Stimulated activated CD8-positive, alpha-beta memory T cell treated with anti-CD3 and anti-CD28 coated beads, Interleukin-15, amount 100 ng/mL, for 24 hours (primary cell): ENCODE results near the gene PIGN.
"Not testable (repeated sequence)": the region's sequence is repeated elsewhere in the genome, so short reads cannot be mapped to it uniquely, and the experiment has no call there.

Experiments used
- DNase-seq: peaks from one replicate; pipeline ENCODE4 v3.0.0-alpha.2; 2020; ENCODE audit warnings: low read depth

The PIGN gene

GRCh38 chr18:62061821-62062478 lies 124.9 kb downstream of the PIGN start:
- no peak for DNase-seq

GRCh38 chr18:62060820-62061219 lies 126.0 kb downstream of the PIGN start:
- DNase-seq, result no peak

- DNase-seq, result no peak
Observed at GRCh38 chr18:62054929-62055498, 131.8 kb downstream of the PIGN start.

GRCh38 chr18:62048279-62048678 lies 138.6 kb downstream of the PIGN start:
- no peak for DNase-seq

GRCh38 chr18:62045316-62045715 lies 141.5 kb downstream of the PIGN start:
- DNase-seq, result no peak

- DNase-seq, result no peak
Observed at GRCh38 chr18:62044490-62045000, 142.3 kb downstream of the PIGN start.

- no peak for DNase-seq
Observed at GRCh38 chr18:62037989-62038778, 148.7 kb downstream of the PIGN start.

GRCh38 chr18:62037012-62037742 lies 149.7 kb downstream of the PIGN start:
- DNase-seq, result no peak

GRCh38 chr18:62034286-62034685 lies 152.6 kb downstream of the PIGN start:
- DNase-seq, result not testable (repeated sequence)

GRCh38 chr18:62033756-62034155 lies 153.1 kb downstream of the PIGN start:
- no peak for DNase-seq

- no peak for DNase-seq
Observed at GRCh38 chr18:62033207-62033606, 153.6 kb downstream of the PIGN start.

- no peak for DNase-seq
Observed at GRCh38 chr18:62030091-62030985, 156.5 kb downstream of the PIGN start.

GRCh38 chr18:62028715-62029114 lies 158.1 kb downstream of the PIGN start:
- no peak for DNase-seq

GRCh38 chr18:62027914-62028520 lies 158.8 kb downstream of the PIGN start:
- no peak for DNase-seq

- DNase-seq, result no peak
Observed at GRCh38 chr18:62026586-62026985, 160.3 kb downstream of the PIGN start.

- no peak for DNase-seq
Observed at GRCh38 chr18:62024983-62025382, 161.9 kb downstream of the PIGN start.

GRCh38 chr18:62023536-62023935 lies 163.3 kb downstream of the PIGN start:
- no peak for DNase-seq

- no peak for DNase-seq
Observed at GRCh38 chr18:62018759-62019041, 168.2 kb downstream of the PIGN start.

GRCh38 chr18:62018034-62018758 lies 168.7 kb downstream of the PIGN start:
- DNase-seq, result no peak

GRCh38 chr18:62017618-62018017 lies 169.2 kb downstream of the PIGN start:
- no peak for DNase-seq
